Ammon's horn (tissue), 1 donor: ENCODE results near the gene CNKSR1.
"Not testable (repeated sequence)": the region's sequence is repeated elsewhere in the genome, so short reads cannot be mapped to it uniquely, and the experiment has no call there.

Experiments used
- DNase-seq: peaks from one replicate; pipeline ENCODE4 v3.0.0-alpha.2; 2016; ENCODE audit warnings: low spot score

The CNKSR1 gene

DNA sequence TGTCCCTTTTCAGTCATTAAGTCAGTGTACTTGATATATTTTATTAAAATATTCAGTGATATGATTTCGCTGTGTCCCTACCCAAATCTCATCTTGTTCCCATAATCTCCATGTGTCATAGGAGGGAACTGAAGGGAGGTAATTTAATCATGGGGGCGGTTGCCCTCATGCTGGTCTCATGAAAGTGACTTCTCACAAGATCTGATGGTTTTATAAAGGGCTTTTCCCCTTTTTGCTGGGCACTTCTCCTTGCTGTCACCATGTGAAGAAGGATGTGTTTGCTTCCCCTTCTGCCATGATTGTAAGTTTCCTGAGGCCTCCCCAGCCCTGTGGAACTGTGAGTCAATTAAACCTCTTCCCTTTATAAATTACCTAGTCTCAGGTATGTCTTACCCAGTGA lies 53.4 kb downstream of the CNKSR1 start:
- not testable (repeated sequence) for DNase-seq

DNA sequence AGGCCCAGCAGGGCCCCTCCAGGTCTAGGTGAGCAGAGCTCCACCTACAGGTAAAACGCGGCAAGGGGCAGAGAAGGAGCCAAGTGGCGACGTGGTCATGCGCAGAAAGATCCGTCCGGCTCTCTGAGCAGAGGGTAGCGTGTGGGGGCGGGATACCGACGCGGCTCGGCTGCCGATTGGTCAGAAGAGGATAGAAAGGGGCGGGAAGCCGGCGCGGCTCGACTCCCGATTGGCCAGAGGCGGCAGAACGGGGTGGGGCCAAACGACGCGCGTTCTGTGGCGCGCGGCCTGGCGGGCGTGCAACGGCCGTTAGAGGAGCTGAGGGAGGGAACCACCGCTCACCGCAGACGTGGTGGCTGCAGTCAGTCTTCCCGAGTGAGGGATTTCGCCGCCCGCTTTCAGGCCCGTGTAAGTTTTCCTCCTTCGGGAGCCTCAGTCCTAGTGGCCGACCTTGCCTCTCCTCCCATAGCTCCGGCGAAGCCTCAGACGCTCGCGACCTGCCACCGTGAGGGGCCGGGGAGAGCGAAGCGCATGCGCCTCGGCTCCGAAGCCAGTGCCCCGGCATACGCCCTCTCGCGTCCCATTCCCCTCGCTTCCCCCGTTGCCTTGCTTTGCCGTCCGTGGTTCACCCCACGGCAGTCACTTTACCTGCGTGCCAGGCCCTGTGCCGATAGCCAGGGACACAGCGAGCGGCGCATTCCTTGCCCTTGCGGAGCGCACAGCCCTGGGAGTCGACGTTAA lies 56.8 kb downstream of the CNKSR1 start, which contains the start of gene CEP85:
Gene CEP85, plus strand, starts transcription at position 298 of the 741 bp plus-strand sequence. CDS start 5,584 bp downstream, outside the sequence.
- peak; percentile 99 for DNase-seq

- DNase-seq: peak; percentile 17
Measured at GRCh38 chr1:26234644-26235370, 57.5 kb downstream of the CNKSR1 start.

DNA sequence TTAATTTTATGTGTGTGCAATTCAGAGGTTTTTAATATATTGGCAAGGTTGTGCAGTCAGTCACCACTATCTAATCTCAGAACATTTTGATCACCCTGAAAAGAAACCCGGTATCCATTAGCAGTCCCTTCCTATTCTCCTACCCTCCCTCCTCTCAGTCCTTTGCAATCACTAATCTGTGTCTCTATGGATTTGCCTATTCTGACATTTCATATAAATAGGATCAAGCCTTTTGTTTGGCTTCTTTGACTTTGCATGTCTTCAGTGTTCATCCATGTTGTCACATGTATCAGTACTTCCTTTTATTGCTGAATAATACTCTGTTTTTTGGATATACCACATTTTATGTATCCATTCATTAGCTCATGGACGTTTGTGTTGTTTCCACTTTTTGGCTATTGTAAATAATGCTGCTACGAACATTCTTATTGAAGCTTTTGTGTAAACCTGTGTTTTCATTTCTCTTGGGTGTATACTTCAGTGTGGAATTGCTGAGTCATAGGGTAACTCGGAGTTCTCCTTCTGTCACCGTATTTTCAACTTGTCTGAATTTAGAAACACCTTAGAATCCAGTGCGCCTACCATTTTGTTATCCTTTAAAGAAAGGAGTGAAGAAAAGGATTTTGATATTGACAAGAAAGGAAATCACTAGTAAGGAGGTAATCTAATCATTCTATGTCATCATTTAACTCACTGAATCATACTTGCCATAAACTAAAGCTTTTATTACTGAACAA lies 60.1 kb downstream of the CNKSR1 start:
- no peak for DNase-seq
